Urothelium cell line (cell line): ENCODE data around the gene KRTAP22-1.
A peak's percentile ranks its signal among the peaks of the same experiment; 100 is the strongest.

Experiments
- DNase-seq: peaks from one replicate; pipeline ENCODE4 v3.0.0; 2011; ENCODE audit warnings: low spot score, mixed read lengths
- FAIRE-seq: peaks from 2 replicates; lab custom pipeline; 2011; peaks lifted over from hg19 to GRCh38; lab: Jason Lieb, UNC

The KRTAP22-1 gene

DNA sequence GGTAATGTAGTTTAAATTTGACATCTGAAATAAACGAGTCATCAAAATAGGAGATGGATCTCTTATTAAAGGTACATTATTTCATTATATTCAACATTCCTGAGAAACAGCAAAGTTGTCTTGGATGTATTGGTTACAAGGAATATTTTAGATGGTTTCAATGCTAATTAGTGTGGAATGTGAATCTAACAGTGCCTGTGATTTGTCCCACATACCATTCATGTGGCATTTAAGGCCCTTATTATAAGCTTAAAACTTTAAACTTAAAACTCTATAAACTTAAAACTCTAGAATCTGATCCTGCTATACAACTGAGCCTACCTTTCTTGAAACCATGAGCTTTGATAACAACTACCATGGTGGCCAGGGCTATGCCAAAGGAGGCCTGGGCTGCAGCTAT lies at the start of gene KRTAP22-1:
KRTAP22-1 (plus strand) TSS at position 301 of the 400 bp plus-strand sequence.
- FAIRE-seq: no peak
- no peak for DNase-seq

DNA sequence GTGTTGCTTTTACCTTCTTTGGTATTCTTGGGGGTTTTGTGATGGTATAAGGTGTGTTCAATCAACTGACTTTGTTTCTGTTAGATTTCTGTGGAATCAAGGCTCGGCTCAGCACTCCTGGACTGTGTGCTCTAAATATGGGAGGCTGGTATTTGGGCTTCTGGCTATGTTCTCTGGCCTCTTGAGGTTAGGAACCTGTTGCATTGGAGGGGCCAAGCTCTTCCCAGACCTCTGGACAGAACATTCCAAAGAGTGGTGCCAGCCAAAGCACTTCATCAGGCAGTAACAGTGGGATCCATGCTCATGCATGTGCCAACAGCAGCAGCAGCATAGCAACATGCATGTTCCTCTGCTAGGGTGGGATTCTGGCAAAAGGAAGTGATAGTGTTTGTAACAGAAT lies 48.1 kb upstream of the KRTAP22-1 start:
- FAIRE-seq (no peak), DNase-seq (no peak)

DNA sequence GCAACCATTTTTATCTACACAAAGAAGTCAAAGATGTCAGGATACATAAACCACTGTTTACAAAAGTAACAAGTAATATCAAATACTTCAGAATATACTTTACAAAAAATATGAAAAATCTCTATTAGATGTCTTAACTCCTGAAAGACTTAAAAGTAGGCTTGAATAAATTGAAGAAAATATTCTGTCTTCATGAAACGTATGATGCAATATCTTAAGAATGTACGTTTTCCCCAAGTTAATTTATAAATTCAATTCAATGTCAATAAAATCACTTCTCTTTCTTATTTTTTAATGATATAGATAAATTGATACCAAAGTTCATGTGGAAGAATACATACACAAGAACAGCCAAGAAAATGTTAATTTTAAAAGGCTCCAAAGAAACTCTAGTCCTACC lies 45.8 kb upstream of the KRTAP22-1 start:
- DNase-seq (no peak), FAIRE-seq (no peak)

DNA sequence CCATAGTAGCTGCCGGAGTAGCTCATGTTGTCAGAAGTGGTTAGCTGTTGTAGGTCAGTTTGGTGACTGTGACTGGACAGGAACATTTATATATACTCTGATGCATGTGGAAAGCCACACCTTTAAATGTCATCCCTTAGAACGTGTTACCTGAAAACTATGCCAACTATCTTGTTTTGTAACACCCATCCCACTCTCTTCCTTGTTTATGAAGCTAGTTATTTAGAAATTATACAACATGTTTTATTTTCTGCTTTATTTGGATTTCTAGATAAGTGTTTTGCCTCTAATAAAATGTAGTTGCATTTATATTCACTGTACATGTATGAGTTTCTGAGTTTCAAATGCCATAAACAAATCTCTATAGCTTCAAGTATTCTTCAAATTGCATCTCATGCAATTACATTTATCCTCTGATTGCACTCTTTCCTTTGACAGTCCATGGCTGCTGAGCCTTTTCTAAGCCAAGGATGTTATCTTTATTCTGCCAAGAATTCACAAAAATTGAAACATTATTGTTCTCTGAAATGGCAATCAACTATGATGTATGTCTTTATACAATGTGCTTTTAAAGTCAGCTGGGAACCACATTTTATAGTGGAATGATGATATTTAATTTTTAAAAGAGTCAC lies 39.5 kb upstream of the KRTAP22-1 start, which contains the start of gene KRTAP19-7:
KRTAP19-7 (minus strand) TSS at position 51 of the 632 bp plus-strand sequence; CDS start at position 26, 25 bp downstream.
- DNase-seq (no peak), FAIRE-seq (no peak)

DNA sequence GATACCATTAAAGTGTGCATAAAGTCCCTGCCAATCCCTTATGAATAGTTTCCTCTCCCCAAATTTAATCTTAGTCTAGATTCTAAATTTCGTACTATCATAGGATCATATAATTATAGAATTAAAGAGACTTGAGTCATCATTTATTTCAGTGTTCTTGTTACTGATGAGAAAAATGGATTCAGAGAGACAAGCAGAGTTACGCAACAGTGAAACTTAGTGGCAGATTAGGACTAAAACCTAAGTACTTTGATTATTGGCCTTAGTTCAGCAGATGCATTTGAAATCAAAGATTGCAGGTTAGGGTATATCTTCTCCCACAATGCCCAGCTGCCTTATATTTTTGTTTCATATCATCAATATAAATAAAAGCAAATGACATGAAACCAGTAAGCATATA lies 38.9 kb upstream of the KRTAP22-1 start:
- FAIRE-seq (no peak), DNase-seq (no peak)

DNA sequence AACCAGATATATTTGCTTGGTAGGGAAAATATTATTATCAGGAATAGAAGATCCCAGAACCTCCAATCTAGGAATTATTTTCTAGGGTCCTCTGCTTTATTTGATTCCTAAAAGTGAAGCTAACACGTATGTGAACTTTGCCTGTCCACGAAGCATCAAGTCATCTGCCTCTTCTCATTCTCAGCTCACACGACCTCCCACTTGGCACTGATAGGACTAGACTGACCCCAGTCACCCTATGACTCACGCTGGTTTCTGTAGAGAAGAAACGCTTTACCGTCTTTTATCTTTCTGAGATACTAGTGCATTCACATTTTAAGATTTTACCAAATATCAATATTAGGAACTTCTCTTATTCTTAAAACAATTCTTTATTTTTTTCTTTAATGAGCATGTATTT lies 37.8 kb upstream of the KRTAP22-1 start:
- DNase-seq (no peak), FAIRE-seq (no peak)

DNA sequence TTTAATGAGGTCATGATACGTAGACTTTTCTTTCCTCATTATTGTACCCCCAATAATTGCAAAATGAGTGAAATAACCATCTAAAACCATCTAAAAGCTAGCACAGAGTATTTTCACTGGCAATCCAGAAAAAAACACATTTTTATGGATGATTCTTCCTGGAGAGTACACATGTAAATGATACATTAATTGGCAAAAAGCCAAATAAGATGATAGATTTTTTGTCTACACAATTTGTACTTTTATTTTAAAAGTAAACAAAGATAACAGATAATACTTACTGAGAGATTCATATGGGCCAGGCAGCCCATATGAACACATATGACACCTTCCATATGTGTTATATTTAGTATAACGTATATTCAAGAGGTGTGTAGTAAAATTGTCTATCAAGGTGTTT lies 37.3 kb upstream of the KRTAP22-1 start:
- DNase-seq (no peak), FAIRE-seq (no peak)

DNA sequence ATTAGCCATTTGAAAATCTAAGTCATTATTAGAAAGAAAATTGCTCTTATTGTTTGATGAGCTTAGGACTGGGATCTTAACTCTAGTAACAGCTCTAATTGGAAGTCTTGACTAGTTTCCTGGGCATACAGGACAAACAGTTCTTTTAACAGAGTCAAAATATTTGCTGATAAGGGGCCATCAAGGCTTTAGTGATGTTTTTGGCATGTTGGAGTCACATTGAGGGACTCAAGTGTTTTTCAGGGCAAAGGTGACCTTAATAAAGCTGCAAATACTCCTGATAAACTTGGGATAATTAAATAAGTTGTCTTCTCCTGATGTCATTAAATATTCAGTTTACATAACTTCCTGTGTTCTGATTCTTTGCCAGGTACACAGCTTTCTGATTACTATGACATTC lies 33.3 kb upstream of the KRTAP22-1 start:
- FAIRE-seq: no peak
- DNase-seq: no peak

DNA sequence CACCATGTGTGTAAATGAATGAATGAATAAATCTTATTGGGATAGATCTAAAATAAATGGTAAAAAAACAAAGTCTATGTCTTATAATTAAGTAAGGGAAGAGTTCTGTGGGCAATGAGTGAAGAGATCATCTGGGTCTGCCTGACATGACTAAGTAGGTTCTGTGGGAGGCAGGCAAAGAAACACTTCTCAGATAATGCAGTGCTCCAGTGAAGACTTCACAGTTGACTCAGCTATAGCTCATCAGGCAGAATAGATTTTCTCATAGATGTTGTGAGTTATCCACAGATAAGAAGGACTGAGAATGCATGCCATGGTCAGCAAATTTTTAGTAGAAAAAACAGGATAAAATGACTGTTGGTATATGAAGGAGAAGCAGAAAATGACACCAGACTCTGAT lies 23.1 kb upstream of the KRTAP22-1 start:
- FAIRE-seq: no peak

DNA sequence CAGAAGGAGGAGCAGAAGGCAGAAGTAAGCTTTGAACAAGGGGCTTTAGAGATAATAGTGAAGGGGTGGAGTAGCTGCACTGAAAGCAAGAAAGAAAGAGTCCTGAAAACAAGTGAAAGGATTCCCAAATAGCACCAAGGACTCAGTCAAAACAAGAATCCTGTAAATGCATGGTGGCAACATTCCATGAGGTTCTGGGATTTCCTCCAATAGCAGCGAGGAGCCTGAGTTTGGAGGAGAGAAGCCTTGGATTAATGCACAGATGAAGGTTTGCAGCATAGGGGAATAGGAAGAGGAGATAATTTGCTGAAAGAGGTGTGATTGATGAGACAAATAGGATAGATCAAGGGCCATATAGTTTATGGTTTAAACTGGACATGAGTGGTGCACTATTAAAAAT lies 21.5 kb upstream of the KRTAP22-1 start:
- FAIRE-seq: no peak
- no peak for DNase-seq

More for the DNA sequence above, 23.1 kb upstream of the KRTAP22-1 start:
- DNase-seq: no peak

DNA sequence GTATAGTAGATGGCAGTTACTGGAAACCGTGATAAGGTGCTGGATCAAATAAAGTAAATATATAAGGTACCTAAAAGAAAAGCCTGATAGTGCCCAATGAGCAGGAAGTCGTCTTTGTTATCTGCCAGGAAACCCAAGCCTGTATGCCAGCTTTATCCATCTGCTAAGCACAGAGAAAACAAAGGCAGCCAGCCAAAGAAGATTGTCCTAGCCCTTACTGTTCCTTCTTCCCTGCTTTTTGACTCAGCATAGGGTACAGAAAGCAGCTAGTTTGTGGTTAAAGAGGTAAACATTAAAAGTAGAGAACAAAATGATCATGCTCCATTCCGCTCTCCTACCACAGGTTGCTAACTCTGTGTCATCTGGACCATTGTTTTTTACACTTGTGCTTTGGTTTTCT lies 20.8 kb upstream of the KRTAP22-1 start:
- FAIRE-seq (no peak), DNase-seq (no peak)

DNA sequence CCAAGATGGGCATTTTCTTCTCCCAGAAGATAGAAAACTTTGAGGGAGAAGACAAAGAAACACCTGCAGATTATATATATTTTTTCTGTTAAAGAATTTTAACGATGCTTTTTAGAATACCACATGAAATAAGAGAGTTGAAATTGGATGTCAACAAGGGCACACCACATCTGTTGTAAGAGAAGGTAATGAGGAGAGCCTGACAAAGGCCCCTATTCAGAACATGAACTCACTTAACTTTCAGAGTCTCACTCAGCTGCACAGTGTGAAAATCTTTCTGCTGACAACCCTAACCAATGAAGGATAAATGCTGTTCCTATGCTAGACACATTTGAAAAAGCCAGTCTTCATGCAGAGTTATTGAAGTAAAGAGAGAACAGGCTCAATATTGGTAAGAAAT lies 18.0 kb upstream of the KRTAP22-1 start:
- FAIRE-seq (no peak), DNase-seq (no peak)

DNA sequence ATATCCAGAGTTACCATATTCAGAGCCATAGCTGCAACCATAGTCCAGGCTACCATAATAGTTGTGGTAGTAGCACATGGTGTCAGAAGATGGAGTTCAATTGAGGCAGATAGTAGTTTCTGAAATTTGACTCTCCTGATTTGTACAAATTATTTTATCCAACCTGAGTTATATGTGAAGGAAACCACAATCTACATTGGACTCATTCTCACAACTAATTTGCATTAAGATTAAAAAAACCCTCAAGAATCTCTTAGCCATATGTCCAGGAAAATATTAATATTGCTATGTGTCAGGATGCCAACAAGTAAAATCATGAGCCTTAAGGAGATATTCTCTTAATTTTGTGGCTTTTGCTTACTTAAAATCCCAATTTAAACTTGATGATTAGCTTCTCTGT lies 10.6 kb upstream of the KRTAP22-1 start, which contains the start of gene KRTAP22-2:
KRTAP22-2 (minus strand) TSS at position 101 of the 400 bp plus-strand sequence.
- DNase-seq: no peak
- FAIRE-seq: no peak

DNA sequence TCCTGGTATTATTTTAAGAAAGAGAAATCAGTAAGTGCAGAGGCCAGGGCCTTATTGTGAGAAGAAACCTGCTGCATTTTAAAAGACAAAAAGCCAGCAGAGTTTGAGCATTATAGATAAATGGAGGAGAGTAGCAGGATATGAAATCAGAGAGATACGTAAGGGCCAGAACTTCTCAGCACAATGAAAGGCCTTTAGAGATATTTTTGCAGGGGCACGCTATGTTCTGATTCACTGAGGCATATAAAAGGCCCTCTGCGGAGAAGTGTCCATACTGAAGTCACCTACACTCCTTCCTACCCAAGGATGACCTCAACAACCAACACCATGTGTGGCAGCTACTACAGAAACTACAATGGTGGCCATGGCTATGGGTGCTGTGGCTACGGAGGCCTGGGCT lies 8.7 kb upstream of the KRTAP22-1 start, which contains the start of gene KRTAP6-3:
KRTAP6-3 (plus strand) TSS at position 301 of the 400 bp plus-strand sequence; CDS start at position 307, 6 bp downstream.
- FAIRE-seq (no peak), DNase-seq (no peak)

DNA sequence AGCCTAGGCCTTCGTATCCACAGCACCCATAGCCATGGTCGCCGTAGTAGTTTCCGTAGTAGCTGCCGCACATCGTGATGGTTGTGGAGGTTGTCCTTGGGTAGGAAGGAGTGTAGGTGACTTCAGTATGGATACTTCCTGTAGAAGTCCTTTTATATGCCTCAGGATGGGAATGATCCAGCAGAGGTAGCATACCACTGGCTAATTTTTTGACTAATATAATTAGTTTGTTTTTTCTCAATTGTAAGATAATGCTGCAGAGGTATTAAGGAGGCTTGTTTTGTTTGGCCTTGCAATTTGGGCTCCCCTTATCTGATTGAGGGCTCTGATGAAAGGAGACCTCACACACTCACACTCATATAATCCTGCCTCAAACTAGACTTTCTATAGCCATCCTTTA lies 2.1 kb upstream of the KRTAP22-1 start, which contains the start of gene KRTAP6-2:
KRTAP6-2 (minus strand) TSS at position 101 of the 400 bp plus-strand sequence; CDS start at position 73, 28 bp downstream.
- FAIRE-seq (peak; percentile 40), DNase-seq (no peak)

DNA sequence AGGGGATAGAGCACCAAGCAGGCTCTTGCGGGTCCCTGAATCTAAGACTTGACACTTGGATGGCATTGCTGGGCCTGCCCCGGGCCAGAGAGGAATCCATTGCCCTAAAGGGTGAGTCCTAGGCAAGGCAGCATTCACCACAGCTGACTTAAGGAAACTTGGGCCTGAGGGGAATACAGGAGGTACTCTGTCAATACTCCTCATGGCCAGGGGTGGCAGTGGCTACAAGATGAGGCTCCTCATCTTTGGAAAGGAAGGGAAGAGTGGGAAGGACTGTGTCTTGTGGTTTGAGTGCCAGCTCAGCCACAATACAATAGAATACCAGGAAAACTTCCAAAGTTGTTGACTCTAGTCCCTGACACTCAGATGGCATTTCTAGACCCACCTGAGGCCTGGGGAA lies 5.1 kb downstream of the KRTAP22-1 start:
- FAIRE-seq: no peak

DNA sequence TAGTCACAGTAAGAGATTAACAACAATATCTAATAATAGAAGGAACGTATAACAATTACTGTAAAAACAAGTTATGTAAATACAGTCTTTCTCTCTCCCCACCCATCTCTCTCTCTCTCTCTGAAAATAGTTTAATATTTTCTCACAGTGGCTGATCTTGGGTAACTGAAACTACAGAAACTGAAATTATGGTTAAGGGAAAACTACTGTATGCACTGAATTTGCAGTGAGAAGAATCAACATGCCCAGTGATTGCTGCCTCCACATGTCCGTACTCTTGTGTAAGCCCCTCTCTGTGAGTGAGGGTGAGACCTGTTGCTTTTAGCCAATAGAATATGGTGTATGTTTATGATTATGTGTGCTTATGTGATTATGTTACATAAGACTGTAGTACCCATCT lies 11.2 kb downstream of the KRTAP22-1 start:
- FAIRE-seq (peak; percentile 32), DNase-seq (no peak)

More for the DNA sequence above, 5.1 kb downstream of the KRTAP22-1 start:
- DNase-seq: no peak

DNA sequence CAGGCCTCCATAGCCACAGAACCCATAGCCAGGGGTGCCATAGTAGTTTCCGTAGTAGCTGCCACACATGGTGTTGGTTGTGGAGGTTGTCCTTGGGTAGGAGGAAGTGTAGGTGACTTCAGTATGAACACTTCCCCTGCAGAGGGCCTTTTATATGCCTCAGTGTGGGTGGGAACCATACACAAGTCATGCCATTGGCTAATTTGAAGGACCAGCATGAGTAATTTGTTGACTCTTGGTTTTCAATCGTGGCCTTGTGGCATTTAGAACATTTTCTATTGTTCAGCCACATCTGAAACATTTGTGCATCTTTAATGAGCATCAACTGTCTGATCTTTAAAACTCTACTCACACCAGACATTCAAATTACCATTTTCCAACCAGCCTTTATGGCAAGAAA lies 12.9 kb downstream of the KRTAP22-1 start, which contains the start of gene KRTAP6-1:
KRTAP6-1 (minus strand) TSS at position 95 of the 400 bp plus-strand sequence; CDS start at position 69, 26 bp downstream.
- FAIRE-seq (no peak), DNase-seq (no peak)

DNA sequence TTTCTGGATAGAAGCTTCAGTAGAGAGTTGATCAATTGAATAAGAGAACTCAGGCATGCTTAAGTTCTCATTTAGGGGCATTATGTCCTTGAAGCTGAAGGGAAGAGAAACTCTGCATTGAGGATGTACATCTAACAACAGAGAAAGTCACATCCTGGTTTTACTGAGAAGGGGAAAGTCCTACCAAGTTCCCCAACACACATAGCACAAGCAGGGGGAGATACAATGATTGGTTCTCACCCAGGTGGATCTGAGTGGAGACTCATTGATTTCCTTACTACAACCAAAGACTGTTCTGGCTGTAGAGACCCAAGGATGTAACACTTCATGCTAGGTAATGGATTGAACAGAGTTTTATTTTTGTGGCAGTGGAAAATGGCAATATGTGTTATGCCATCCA lies 14.3 kb downstream of the KRTAP22-1 start:
- DNase-seq (no peak), FAIRE-seq (no peak)

DNA sequence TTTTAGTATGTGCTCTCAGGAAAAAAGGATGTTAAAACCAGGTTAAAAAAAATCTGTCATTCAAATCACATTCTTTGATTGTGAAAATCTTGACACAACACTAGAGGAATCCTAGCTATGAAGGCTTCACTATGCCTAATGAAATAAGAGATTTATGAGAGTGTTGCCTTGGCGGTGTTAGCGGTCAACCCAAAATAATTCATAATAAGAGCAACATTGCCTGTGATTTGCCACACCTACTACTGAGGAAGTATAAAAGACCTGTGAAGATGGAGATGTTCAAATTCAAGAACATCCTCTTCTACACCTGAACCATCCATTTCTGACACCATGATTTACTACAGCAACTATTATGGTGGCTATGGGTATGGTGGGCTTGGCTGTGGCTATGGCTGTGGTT lies 15.2 kb downstream of the KRTAP22-1 start, which contains the start of gene KRTAP20-1:
KRTAP20-1 (plus strand) TSS at position 301 of the 400 bp plus-strand sequence; CDS start at position 331, 30 bp downstream.
- FAIRE-seq: peak; percentile 69
- DNase-seq: no peak

DNA sequence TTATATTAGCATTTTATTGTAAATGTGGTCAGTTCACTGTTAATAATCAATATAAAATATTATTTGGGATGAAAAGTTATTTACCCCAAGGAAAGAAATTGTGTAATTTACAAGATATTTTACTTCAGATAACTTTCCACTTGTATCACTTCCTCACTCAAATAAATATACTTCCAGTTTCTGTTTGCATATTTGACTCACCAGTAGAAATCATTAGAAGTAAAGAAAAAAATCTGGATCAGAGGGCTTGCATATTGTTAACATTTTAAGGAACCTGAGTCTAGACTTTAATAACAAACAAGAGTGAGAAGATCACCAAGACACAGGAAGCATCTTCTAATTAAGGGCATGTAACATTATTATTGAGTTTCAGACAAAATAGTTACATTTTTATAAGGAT lies 19.2 kb downstream of the KRTAP22-1 start:
- DNase-seq (no peak), FAIRE-seq (no peak)

DNA sequence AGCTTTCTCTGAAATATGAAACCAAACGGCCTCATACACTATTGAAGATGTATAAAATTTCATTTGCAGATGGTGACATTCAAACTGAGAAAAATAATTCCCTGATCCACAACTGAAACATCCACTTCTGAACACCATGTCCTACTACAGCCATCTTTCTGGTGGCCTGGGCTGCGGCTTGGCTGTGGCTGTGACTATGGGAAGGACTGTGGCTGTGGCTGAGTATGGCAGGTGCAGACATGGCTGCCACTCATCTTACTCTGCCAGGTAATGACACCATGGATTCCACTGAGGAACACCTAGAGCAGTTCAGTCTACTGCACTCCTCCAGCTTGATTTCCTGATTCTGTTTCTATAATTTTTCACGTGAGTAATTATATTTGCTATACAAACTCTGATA lies 19.6 kb downstream of the KRTAP22-1 start, which contains the start of gene KRTAP20-4:
KRTAP20-4 (plus strand) TSS at position 106 of the 400 bp plus-strand sequence.
- DNase-seq (no peak), FAIRE-seq (no peak)
